Esophagus muscularis mucosa (tissue), 3 donors: Measurements from ENCODE around the gene CDK17.

ENCODE experiments used
- CTCF ChIP-seq, 3 experiments: fragments of 200-600 bp in 2 of 3; fragments of 450-650 bp in 1 of 3; sonication (generic) in 2 of 3; IDR thresholded peaks; one replicate each; pipeline ENCODE4 v1.5.1; 2017 to 2019; ENCODE audit warnings: antibody characterized with exemption in 3 of 3, mild to moderate bottlenecking in 2 of 3, moderate library complexity in 1 of 3
- POLR2AphosphoS5 ChIP-seq, 2 donors: sonication (generic); formaldehyde crosslinking; IDR thresholded peaks; one replicate each; pipeline ENCODE4 v1.6.1; 2017; ENCODE audit warnings: antibody characterized with exemption in 2 of 2

DNA sequence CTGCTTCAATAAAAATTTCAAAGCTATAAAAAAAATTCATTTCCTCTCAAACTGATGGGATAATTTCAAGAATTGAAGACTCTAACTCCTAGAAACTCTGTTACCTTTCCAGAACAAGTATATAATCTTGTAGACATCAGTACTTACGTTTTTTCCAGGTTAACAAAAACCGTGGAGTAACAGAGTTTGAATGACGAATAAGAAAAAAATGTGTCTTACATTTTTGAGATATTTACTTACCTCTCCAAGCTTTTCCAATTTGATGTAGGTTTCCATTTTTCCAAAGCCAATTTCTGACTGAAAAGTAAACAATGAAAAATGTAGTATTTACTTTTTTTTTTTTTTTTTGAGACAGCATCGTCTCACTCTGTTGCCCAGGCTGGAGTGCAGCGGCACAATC lies 100.2 kb downstream of the CDK17 start:
- TF ChIP-seq CTCF (IDR thresholded peaks at IDR 0.05), result no peak
- TF ChIP-seq POLR2AphosphoS5 (IDR thresholded peaks at IDR 0.05), result no peak
